Astrocyte (in vitro differentiated cells and primary cell): ENCODE data around the gene TXLNB.

Experiments
- CTCF ChIP-seq: IDR thresholded peaks from 2 replicates; pipeline ENCODE4 v1.5.1; 2011; ENCODE audit warnings: low read depth, mild to moderate bottlenecking, inconsistent platforms, low read length, moderate library complexity; ENCODE audit not compliant: insufficient read depth
- EZH2 ChIP-seq: IDR thresholded peaks from 2 replicates; pipeline ENCODE4 v1.6.1; 2012; ENCODE audit warnings: mild to moderate bottlenecking, low read length, inconsistent platforms; ENCODE audit not compliant: insufficient read depth

DNA sequence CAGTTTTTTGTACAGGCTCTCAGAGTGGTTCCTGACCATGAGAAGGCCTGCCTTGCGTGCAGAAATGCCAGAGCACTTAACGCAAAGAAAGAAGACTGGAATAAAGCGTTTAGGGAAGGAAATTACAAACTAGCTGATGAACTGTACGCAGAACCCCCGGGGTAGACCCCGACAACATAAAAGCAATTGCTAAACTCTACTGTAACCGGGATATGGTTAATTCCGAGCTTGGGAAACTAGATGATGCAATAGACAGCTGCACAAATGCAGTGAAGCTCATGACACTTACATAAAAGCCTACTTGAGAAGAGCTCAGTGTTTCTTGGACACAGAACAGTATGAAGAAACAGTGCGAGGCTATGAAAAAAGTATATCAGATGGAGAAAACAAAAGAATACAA, 47.0 kb upstream of the TXLNB start:
- TF ChIP-seq CTCF (no peak), EZH2 (no peak)
